Tibial artery (tissue), 4 donors: Measurements from ENCODE around the gene GLP2R.

Source experiments
- DNase-seq, 2 donors: peaks; one replicate each; pipeline ENCODE4 v3.0.0-alpha.2; 2019
- H3K27ac ChIP-seq, 2 donors: fragments of 200-600 bp; sonication (generic) in 1 of 2; 1 replicate in 1 of 2; 2 replicates in 1 of 2; pipeline ENCODE4 v1.5.1; 2018 to 2019; ENCODE audit warnings: mild to moderate bottlenecking in 1 of 2
- H3K27me3 ChIP-seq, 2 donors: fragments of 200-600 bp; sonication (generic) in 1 of 2; one replicate each; pipeline versions ENCODE4 v1.5.1 to v1.6.0; 2016 to 2019
- H3K36me3 ChIP-seq, 3 donors: fragments of 200-600 bp; sonication (generic) in 2 of 3; one replicate each; pipeline ENCODE4 v1.5.1; 2016 to 2019; ENCODE audit warnings: mild to moderate bottlenecking in 2 of 3
- H3K4me1 ChIP-seq, 4 donors: fragments of 200-600 bp; sonication (generic) in 2 of 4; 1 replicate in 3 of 4; 2 replicates in 1 of 4; pipeline ENCODE4 v1.5.1; 2016 to 2019
- H3K4me3 ChIP-seq, 2 donors: fragments of 200-600 bp; sonication (generic) in 1 of 2; 1 replicate in 1 of 2; 2 replicates in 1 of 2; pipeline ENCODE4 v1.5.1; 2018 to 2019; ENCODE audit warnings: mild to moderate bottlenecking in 2 of 2
- H3K9me3 ChIP-seq, 3 donors: fragments of 200-600 bp; sonication (generic) in 1 of 3; one replicate each; pipeline ENCODE4 v1.5.1; 2016 to 2019
- CTCF ChIP-seq, 2 experiments: fragments of 200-600 bp in 1 of 2; fragments of 450-650 bp in 1 of 2; IDR thresholded peaks; one replicate each; pipeline ENCODE4 v1.5.1; 2017 to 2019; ENCODE audit warnings: antibody characterized with exemption in 2 of 2, mild to moderate bottlenecking in 1 of 2, moderate library complexity in 1 of 2
- intact Hi-C: fragments of 100-400 bp; cut with DNase I; formaldehyde crosslinking; loops from one replicate; pipeline ENCODE4 v1.15.0; 2023; ENCODE audit warnings: low total_unique reads

The GLP2R gene

GRCh38 chr17:9898812-9899211, 73.1 kb downstream of the GLP2R start:
- H3K27ac ChIP-seq: no peak overlapping the region
- H3K36me3 ChIP-seq: no peaks in the 10 kb centered on the region
- no peak for TF ChIP-seq CTCF (IDR thresholded peaks at IDR 0.05)
- H3K27me3 ChIP-seq: no peaks in the 10 kb centered on the region
- peaks cover 0 to 8% (median 0%) of the 10 kb centered on the region in 3 donors for H3K9me3 ChIP-seq
- DNase-seq: no peak
- no peaks in the 10 kb centered on the region for H3K4me1 ChIP-seq
- H3K4me3 ChIP-seq: no peak overlapping the region
- intact Hi-C loops: no loop called here

GRCh38 chr17:9899280-9900043, 73.7 kb downstream of the GLP2R start:
- Histone ChIP-seq H3K27ac (no peak overlapping the region), H3K27me3 (no peaks in the 10 kb centered on the region), H3K4me3 (no peak overlapping the region), H3K36me3 (no peaks in the 10 kb centered on the region), H3K4me1 (no peaks in the 10 kb centered on the region), H3K9me3 (peaks cover 0 to 6% (median 0%) of the 10 kb centered on the region in 3 donors)
- DNase-seq: no peak
- TF ChIP-seq CTCF (IDR thresholded peaks at IDR 0.05): no peak
- intact Hi-C loops: no loop called here

GRCh38 chr17:9900044-9900594, 74.4 kb downstream of the GLP2R start:
- no peaks in the 10 kb centered on the region for H3K36me3 ChIP-seq
- H3K9me3 ChIP-seq: no peaks in the 10 kb centered on the region
- TF ChIP-seq CTCF (IDR thresholded peaks at IDR 0.05): no peak
- H3K4me3 ChIP-seq: no peak overlapping the region
- intact Hi-C loops: no loop called here
- DNase-seq: no peak
- no peaks in the 10 kb centered on the region for H3K4me1 ChIP-seq
- H3K27me3 ChIP-seq: peaks cover 0 to under 1% of the 10 kb centered on the region in 2 donors
- no peak overlapping the region for H3K27ac ChIP-seq

GRCh38 chr17:9900784-9901183, 75.1 kb downstream of the GLP2R start:
- no peaks in the 10 kb centered on the region for H3K36me3 ChIP-seq
- no peaks in the 10 kb centered on the region for H3K4me1 ChIP-seq
- no peak for DNase-seq
- intact Hi-C loops: no loop called here
- H3K27me3 ChIP-seq: peaks cover 0 to 7% of the 10 kb centered on the region in 2 donors
- no peaks in the 10 kb centered on the region for H3K9me3 ChIP-seq
- H3K27ac ChIP-seq: no peak overlapping the region
- TF ChIP-seq CTCF (IDR thresholded peaks at IDR 0.05): no peak
- H3K4me3 ChIP-seq: no peak overlapping the region

GRCh38 chr17:9902120-9902519, 76.4 kb downstream of the GLP2R start:
- Histone ChIP-seq H3K27ac (no peak overlapping the region), H3K27me3 (peaks cover 0 to 8% of the 10 kb centered on the region in 2 donors), H3K9me3 (no peaks in the 10 kb centered on the region), H3K4me1 (no peaks in the 10 kb centered on the region), H3K36me3 (no peaks in the 10 kb centered on the region), H3K4me3 (no peak overlapping the region)
- intact Hi-C loops: no loop called here
- no peak for TF ChIP-seq CTCF (IDR thresholded peaks at IDR 0.05)
- DNase-seq: no peak
